IPS-15b (cell line): ENCODE measurements around the gene IRAK3.
A peak's percentile ranks its signal among the peaks of the same experiment; 100 is the strongest.
"Not testable (repeated sequence)": the region's sequence is repeated elsewhere in the genome, so short reads cannot be mapped to it uniquely, and the experiment has no call there.

Source experiments
- H3K27me3 ChIP-seq: one replicate; pipeline ENCODE4 v1.6.1; 2013; ENCODE audit warnings: low read length; ENCODE audit not compliant: control insufficient read depth, insufficient read depth
- H3K36me3 ChIP-seq: one replicate; pipeline ENCODE4 v1.6.1; 2013; ENCODE audit warnings: low read length; ENCODE audit not compliant: control insufficient read depth, insufficient read depth
- H3K4me1 ChIP-seq: one replicate; pipeline ENCODE4 v1.6.1; 2013; ENCODE audit warnings: mild to moderate bottlenecking, low read length; ENCODE audit not compliant: control insufficient read depth, insufficient read depth
- H3K4me3 ChIP-seq: one replicate; pipeline ENCODE4 v1.5.1; 2013; ENCODE audit warnings: low read depth, low read length
- H3K9ac ChIP-seq: one replicate; pipeline ENCODE4 v1.6.1; 2013; ENCODE audit warnings: low read depth, mild to moderate bottlenecking, low read length
- H3K9me3 ChIP-seq: one replicate; pipeline ENCODE4 v1.6.1; 2013; ENCODE audit warnings: mild to moderate bottlenecking, low read length; ENCODE audit not compliant: control insufficient read depth, insufficient read depth

Gene IRAK3

GRCh38 chr12:66297080-66297479 lies 108.1 kb downstream of the IRAK3 start:
- Histone ChIP-seq H3K9me3 (no peaks in the 10 kb centered on the region), H3K27me3 (peaks cover 15% of the 10 kb centered on the region), H3K4me1 (no peaks in the 10 kb centered on the region), H3K9ac (no peak overlapping the region), H3K4me3 (no peak overlapping the region), H3K36me3 (no peaks in the 10 kb centered on the region)

DNA sequence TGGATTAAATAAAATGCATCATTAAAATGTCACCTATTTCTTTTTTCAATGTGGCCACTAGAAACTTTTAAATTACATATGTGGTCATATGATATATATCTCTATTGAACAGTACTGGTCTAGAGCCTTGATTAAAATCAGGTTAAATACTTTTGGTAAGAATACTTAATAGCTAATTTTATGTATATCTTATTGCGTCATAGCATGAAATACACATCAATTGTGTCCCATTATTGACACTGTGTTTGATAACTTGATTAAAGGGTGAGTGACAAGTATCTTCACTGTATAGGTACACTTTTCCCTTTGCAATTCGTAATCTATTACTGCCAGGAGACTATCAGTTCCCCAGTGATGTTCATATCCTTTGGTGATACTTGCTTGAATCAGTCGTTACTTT lies 108.9 kb downstream of the IRAK3 start:
- Histone ChIP-seq H3K4me3 (no peak overlapping the region), H3K27me3 (peaks cover 15% of the 10 kb centered on the region), H3K4me1 (no peaks in the 10 kb centered on the region), H3K36me3 (no peaks in the 10 kb centered on the region), H3K9me3 (no peaks in the 10 kb centered on the region), H3K9ac (no peak overlapping the region)

DNA sequence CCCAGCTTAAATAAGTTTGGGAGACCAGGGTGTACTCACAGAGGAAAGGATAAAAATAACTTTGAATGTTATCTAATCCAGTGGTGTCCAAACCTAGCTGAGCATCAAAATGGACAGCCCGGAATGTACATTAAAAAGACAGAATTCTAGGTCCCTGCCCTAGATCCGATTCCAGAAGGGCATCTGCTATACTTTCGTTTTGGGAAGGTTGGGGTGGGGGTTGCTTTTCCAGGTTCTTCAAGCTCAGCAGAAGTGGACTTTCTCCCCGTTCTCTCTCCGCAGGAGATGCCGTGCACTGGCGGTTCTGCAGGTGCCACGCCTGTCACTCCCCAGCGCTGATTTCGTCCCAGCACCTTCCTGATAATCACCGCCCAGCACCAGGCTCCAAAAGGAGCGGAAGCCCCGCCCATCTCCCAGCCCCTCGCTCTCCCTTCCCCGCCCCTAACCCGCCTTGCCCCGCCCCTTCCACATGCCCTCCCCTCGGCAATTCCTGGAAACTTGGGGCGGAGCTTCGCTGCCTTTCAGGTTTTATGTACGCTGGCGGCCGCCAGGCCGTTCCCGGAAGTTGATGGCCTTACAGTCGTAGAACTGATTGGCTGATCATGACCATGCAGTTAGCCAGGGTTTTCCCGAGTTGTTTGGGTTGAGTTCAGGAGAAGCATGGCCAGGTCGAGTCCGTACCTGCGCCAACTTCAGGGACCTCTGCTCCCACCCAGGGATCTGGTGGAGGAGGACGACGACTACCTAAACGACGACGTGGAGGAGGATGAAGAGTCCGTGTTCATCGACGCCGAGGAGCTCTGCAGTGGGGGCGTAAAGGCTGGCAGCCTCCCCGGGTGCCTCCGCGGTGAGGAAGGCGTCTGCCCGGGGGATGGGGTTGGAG lies 113.2 kb downstream of the IRAK3 start, which contains the start of gene HELB:
TSS of gene HELB (plus strand) at position 550 of the 883 bp plus-strand sequence. CDS start at position 661, 111 bp downstream.
- Histone ChIP-seq H3K9ac (peak within 1 kb of the TSS; percentile 92), H3K4me3 (peak within 1 kb of the TSS; percentile 99), H3K36me3 (no peaks in the 10 kb centered on the region), H3K9me3 (no peaks in the 10 kb centered on the region), H3K27me3 (peaks cover 15% of the 10 kb centered on the region), H3K4me1 (no peaks in the 10 kb centered on the region)

GRCh38 chr12:66302827-66303169 lies 113.8 kb downstream of the IRAK3 start:
- Histone ChIP-seq H3K36me3 (no peaks in the 10 kb centered on the region), H3K9me3 (no peaks in the 10 kb centered on the region), H3K9ac (peak overlapping the region; percentile 92), H3K4me1 (no peaks in the 10 kb centered on the region), H3K27me3 (peaks cover 15% of the 10 kb centered on the region), H3K4me3 (peak overlapping the region; percentile 99)

DNA sequence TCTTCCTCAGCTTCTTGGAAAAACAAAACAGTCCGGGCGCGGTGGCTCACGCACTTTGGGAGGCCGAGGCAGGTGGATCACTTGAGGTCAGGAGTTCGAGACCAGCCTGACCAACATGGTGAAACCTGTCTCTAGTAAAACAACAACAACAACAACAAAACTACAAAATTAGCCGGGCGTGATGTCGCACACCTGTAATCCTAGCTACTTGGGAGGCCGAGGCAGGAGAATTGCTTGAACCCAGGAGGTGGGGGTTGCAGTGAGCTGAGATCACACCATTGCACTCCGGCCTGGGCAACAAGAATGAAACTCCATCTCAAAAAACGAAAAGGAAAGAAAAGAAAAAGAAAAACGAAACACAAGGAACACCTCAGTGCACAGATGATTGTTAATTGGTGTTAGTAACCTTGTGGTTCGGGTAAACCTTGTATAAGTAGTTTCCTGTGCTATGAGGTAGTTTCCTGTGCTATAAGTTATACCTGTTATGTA lies 114.3 kb downstream of the IRAK3 start:
- not testable (repeated sequence) for H3K4me1 ChIP-seq, H3K9ac ChIP-seq, H3K36me3 ChIP-seq, H3K9me3 ChIP-seq
- H3K27me3 ChIP-seq: peaks cover 15% of the 10 kb centered on the region
- peak overlapping the region; percentile 99 for H3K4me3 ChIP-seq
